NT2/D1 (cell line): ENCODE data around the gene HOOK2.

ENCODE experiments used
- YY1 ChIP-seq: IDR thresholded peaks from 2 replicates; pipeline ENCODE4 v1.6.1; 2011; ENCODE audit not compliant: insufficient read length, insufficient read depth
- ZNF274 ChIP-seq: IDR thresholded peaks from 2 replicates; pipeline ENCODE4 v1.6.1; 2011; ENCODE audit warnings: mild to moderate bottlenecking, low read depth, low read length

- TF ChIP-seq ZNF274 (no peak), YY1 (no peak)
Observed at GRCh38 chr19:12815088-12815487, 39.7 kb upstream of the HOOK2 start.
